Hepatocyte (in vitro differentiated cells): ENCODE results near the gene FGF12. TPM values are rescaled to one million over a fixed set of nuclear protein-coding genes. Genes with fewer than 3 reads are reported as not detected.

Experiments
- DNase-seq: peaks from one replicate; pipeline ENCODE4 v3.0.0-alpha.2; 2016; ENCODE audit warnings: low spot score
- H2AFZ ChIP-seq: fragments of 200-600 bp; sonication (generic); 2 replicates; pipeline ENCODE4 v1.6.0; 2016; ENCODE audit warnings: antibody characterized with exemption, mild to moderate bottlenecking
- H3K27ac ChIP-seq: fragments of 200-600 bp; sonication (generic); 2 replicates; pipeline ENCODE4 v1.5.1; 2016; ENCODE audit warnings: mild to moderate bottlenecking
- H3K27me3 ChIP-seq: fragments of 200-600 bp; sonication (generic); 2 replicates; pipeline ENCODE4 v1.6.1; 2016
- H3K36me3 ChIP-seq: fragments of 200-600 bp; sonication (generic); replicated peaks from 2 replicates; pipeline ENCODE4 v1.5.1; 2016; ENCODE audit warnings: low read depth; ENCODE audit not compliant: insufficient read depth
- H3K4me1 ChIP-seq: fragments of 200-600 bp; sonication (generic); 2 replicates; pipeline ENCODE4 v1.5.1; 2016; ENCODE audit warnings: mild to moderate bottlenecking, moderate library complexity; ENCODE audit not compliant: insufficient read depth
- H3K4me2 ChIP-seq: fragments of 200-600 bp; sonication (generic); 2 replicates; pipeline ENCODE4 v1.6.0; 2016
- H3K4me3 ChIP-seq: fragments of 200-600 bp; sonication (generic); 2 replicates; pipeline ENCODE4 v1.5.1; 2016; ENCODE audit warnings: mild to moderate bottlenecking
- H3K79me2 ChIP-seq: fragments of 200-600 bp; sonication (generic); 2 replicates; pipeline ENCODE4 v1.6.0; 2017; ENCODE audit warnings: mild to moderate bottlenecking
- H3K9me2 ChIP-seq: fragments of 200-600 bp; sonication (generic); replicated peaks from 2 replicates; pipeline ENCODE4 v1.6.0; 2017; ENCODE audit warnings: mild to moderate bottlenecking; ENCODE audit not compliant: insufficient read depth
- H3K9me3 ChIP-seq: fragments of 200-600 bp; sonication (generic); 2 replicates; pipeline ENCODE4 v1.5.1; 2016; ENCODE audit warnings: low read depth, mild to moderate bottlenecking
- H4K20me1 ChIP-seq: fragments of 200-600 bp; sonication (generic); 2 replicates; pipeline ENCODE4 v1.6.0; 2016; ENCODE audit warnings: mild to moderate bottlenecking; ENCODE audit not compliant: insufficient read depth, poor library complexity, severe bottlenecking
- EZH2 ChIP-seq: fragments of 200-600 bp; sonication (generic); IDR thresholded peaks from 2 replicates; pipeline ENCODE4 v1.6.1; 2016; ENCODE audit warnings: antibody characterized with exemption, mild to moderate bottlenecking, borderline replicate concordance
- EZH2phosphoT487 ChIP-seq: fragments of 200-600 bp; sonication (generic); IDR thresholded peaks from one replicate; pipeline ENCODE4 v1.6.1; 2018; ENCODE audit warnings: antibody characterized with exemption, mild to moderate bottlenecking, low read depth, moderate library complexity; ENCODE audit not compliant: unreplicated experiment, severe bottlenecking
- WGBS: methylation state at CpG from one replicate; pipeline ENCODE4 v1.1.6; 2016; ENCODE audit warnings: low lambda C conversion rate; ENCODE audit errors: missing lambda C conversion rate; 5-methylcytosine and 5-hydroxymethylcytosine counted together
- polyA plus RNA-seq: library from polyadenylated mRNA; unstranded; fragments of >200 nt; fragmentation: Nextera tagmentation; extraction: Ambion mirVana; gene quantifications from 2 replicates; pipeline ENCODE4 v1.2.1, GENCODE V29; 2016
- total RNA-seq: library from RNA; depleted of rRNA; stranded (reverse); fragments of >200 nt; gene quantifications from 2 replicates; pipeline ENCODE4 v1.2.3, GENCODE V29; 2014
- TF ChIP-seq, protein P1 (sequence below): fragments of 200-600 bp; sonication (generic); IDR thresholded peaks from 2 replicates; pipeline ENCODE4 v1.5.1; 2016; ENCODE audit warnings: antibody characterized with exemption, mild to moderate bottlenecking; ENCODE audit not compliant: poor library complexity

The FGF12 gene
- total and polyA plus RNA-seq, 2 experiments from 2014 or later, result 2.1 TPM

DNA sequence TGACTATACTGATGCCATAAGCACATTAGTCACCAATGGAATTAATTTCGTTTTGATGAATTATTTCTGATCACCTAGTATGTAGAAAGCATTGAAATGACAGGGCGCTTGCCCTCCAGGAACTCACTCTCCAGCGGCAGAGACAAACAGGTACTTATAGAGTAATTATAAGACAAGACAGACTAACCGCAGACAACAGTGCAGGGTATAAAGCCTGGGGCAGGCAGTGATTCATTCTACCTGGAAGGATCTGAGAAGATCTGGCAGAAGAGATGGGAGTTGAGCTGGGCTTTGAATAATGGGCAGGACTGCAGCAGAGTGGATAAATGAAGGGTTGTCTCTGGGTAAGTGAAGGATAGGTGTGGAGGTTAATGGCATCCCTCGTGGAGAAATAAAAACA, 331.8 kb downstream of the FGF12 start:
- Histone ChIP-seq H4K20me1 (no peaks in the 10 kb centered on the region), H3K9me3 (no peaks in the 10 kb centered on the region), H3K9me2 (no peaks in the 10 kb centered on the region), H3K36me3 (no peaks in the 10 kb centered on the region), H2AFZ (no peak overlapping the region), H3K79me2 (no peaks in the 10 kb centered on the region), H3K27ac (no peak overlapping the region), H3K27me3 (no peaks in the 10 kb centered on the region), H3K4me3 (no peak overlapping the region), H3K4me1 (no peaks in the 10 kb centered on the region), H3K4me2 (no peak overlapping the region)
- 67% methylated on average over 5 of the region's 5 CpGs for WGBS
- TF ChIP-seq EZH2phosphoT487 (no peak), EZH2 (no peak)
- TF ChIP-seq, protein P1, sequence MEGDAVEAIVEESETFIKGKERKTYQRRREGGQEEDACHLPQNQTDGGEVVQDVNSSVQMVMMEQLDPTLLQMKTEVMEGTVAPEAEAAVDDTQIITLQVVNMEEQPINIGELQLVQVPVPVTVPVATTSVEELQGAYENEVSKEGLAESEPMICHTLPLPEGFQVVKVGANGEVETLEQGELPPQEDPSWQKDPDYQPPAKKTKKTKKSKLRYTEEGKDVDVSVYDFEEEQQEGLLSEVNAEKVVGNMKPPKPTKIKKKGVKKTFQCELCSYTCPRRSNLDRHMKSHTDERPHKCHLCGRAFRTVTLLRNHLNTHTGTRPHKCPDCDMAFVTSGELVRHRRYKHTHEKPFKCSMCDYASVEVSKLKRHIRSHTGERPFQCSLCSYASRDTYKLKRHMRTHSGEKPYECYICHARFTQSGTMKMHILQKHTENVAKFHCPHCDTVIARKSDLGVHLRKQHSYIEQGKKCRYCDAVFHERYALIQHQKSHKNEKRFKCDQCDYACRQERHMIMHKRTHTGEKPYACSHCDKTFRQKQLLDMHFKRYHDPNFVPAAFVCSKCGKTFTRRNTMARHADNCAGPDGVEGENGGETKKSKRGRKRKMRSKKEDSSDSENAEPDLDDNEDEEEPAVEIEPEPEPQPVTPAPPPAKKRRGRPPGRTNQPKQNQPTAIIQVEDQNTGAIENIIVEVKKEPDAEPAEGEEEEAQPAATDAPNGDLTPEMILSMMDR, result no peak
- no peak for DNase-seq

DNA sequence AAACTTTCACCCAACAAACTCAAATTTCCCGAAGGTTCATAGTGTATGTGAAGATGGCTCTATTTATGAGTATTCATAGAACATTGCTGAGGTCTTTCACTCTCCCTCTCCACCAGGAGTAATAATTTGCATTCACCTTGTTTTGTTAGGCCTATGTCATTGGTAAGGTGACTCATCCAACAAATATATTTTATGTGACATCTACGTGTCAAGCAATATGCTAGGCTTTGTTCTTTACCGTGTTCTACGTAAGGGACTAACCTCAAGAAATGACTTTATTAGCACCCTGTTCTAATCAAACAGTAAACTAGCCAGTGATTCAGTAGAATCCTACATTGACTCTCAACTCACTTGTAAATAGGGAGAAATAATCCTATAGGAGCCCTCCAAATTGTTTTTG, 334.4 kb downstream of the FGF12 start:
- Histone ChIP-seq H3K36me3 (no peaks in the 10 kb centered on the region), H3K4me2 (no peak overlapping the region), H3K27ac (no peak overlapping the region), H3K4me3 (no peak overlapping the region), H2AFZ (no peak overlapping the region), H3K9me3 (no peaks in the 10 kb centered on the region), H4K20me1 (no peaks in the 10 kb centered on the region), H3K4me1 (no peaks in the 10 kb centered on the region), H3K9me2 (no peaks in the 10 kb centered on the region), H3K27me3 (no peaks in the 10 kb centered on the region), H3K79me2 (no peaks in the 10 kb centered on the region)
- no peak for TF ChIP-seq EZH2
- no peak for TF ChIP-seq EZH2phosphoT487
- 94% methylated on average over 4 of the region's 4 CpGs for WGBS
- DNase-seq, result no peak

DNA sequence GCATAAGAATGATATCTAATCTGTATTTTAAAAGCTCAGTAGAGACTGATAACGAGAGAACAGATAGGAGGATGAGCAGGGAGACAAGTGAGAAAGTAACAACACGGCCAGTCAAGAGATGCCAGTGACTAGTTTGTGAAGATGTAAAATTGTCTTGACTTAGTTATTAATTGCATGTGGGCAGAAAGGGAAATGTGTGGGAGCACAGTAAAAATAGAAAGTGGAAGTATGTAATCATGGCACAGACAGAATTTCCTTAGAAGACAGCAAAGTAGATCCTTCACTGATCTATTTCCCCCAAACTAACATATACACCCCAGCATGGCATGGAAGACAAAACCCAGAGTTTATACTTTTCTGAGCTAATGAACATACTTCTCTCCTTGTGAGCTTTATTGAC, 344.5 kb downstream of the FGF12 start:
- Histone ChIP-seq H3K79me2 (no peaks in the 10 kb centered on the region), H3K27me3 (no peaks in the 10 kb centered on the region), H2AFZ (no peak overlapping the region), H3K36me3 (no peaks in the 10 kb centered on the region), H3K4me3 (no peak overlapping the region), H3K9me2 (no peaks in the 10 kb centered on the region), H3K4me1 (no peaks in the 10 kb centered on the region), H3K4me2 (no peak overlapping the region), H4K20me1 (no peaks in the 10 kb centered on the region), H3K9me3 (no peaks in the 10 kb centered on the region), H3K27ac (no peak overlapping the region)
- WGBS, result 77% methylated on average over 2 of the region's 2 CpGs
- no peak for DNase-seq
- TF ChIP-seq EZH2, result no peak
- TF ChIP-seq EZH2phosphoT487, result no peak
- TF ChIP-seq, protein P1, result no peak

DNA sequence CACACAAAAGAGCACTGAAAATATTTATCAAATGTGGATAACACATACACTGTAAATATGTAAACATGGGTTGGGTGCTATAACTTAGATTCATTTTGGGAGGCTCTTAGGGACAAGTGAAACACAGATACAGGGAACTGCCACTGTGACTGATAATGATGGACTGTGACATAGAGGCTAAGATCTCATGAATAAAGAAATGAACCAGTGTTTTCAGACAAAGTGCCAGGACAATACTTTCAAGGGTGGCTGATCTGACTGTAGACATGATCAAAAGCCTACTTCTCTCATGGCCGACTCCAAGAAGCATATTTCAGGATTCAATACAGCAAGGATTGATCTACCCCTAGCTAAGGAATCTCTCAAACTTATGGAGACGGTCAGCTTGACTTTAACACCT, 353.8 kb downstream of the FGF12 start:
- Histone ChIP-seq H4K20me1 (no peaks in the 10 kb centered on the region), H3K36me3 (no peaks in the 10 kb centered on the region), H3K9me2 (no peaks in the 10 kb centered on the region), H2AFZ (no peak overlapping the region), H3K9me3 (no peaks in the 10 kb centered on the region), H3K79me2 (no peaks in the 10 kb centered on the region), H3K27ac (no peak overlapping the region), H3K4me2 (no peak overlapping the region), H3K4me3 (no peak overlapping the region), H3K4me1 (no peaks in the 10 kb centered on the region), H3K27me3 (no peaks in the 10 kb centered on the region)
- no peak for DNase-seq
- TF ChIP-seq EZH2phosphoT487, result no peak
- TF ChIP-seq, protein P1, result no peak
- TF ChIP-seq EZH2, result no peak
- 95% methylated on average over 2 of the region's 2 CpGs for WGBS
